H1 (cell line): Measurements from ENCODE around the gene EFCAB6. TPM values are rescaled to one million over a fixed set of nuclear protein-coding genes. Genes with fewer than 3 reads are reported as not detected.

ENCODE experiments used
- CTCF ChIA-PET: fragments of 300-600 bp; sonication (Branson Sonifier 250); formaldehyde crosslinking; loops from one replicate; lab custom pipeline; 2021; ENCODE audit not compliant: partially characterized antibody; lab: Charles Lee
- POLR2A ChIA-PET: fragments of 300-600 bp; sonication (Branson Sonifier 250); formaldehyde crosslinking; loops from one replicate; lab custom pipeline; 2021; ENCODE audit warnings: inconsistent platforms; ENCODE audit not compliant: partially characterized antibody; lab: Charles Lee
- DNase-seq, 2 experiments: peaks; one replicate each; pipeline versions ENCODE4 v3.0.0 to v3.0.0-alpha.2; 2010 to 2022; ENCODE audit warnings: low spot score in 2 of 2, low read depth in 1 of 2, mixed read lengths in 1 of 2
- FAIRE-seq: peaks from 2 replicates; lab custom pipeline; 2011; peaks lifted over from hg19 to GRCh38; lab: Jason Lieb, UNC
- H2AFZ ChIP-seq: 2 replicates; pipeline ENCODE4 v1.8.1; 2012; ENCODE audit warnings: low read length, inconsistent platforms
- H2AK5ac ChIP-seq: 2 replicates; pipeline ENCODE4 v1.6.1; 2013; ENCODE audit warnings: low read depth, low read length
- H2BK120ac ChIP-seq: replicated peaks from 2 replicates; pipeline ENCODE3; 2013; ENCODE audit warnings: low read depth, low read length, inconsistent platforms
- H2BK12ac ChIP-seq: 2 replicates; pipeline ENCODE4 v1.6.1; 2013; ENCODE audit warnings: low read depth, low read length
- H2BK15ac ChIP-seq: 2 replicates; pipeline ENCODE4 v1.6.1; 2013; ENCODE audit warnings: low read length
- H2BK20ac ChIP-seq: 2 replicates; pipeline ENCODE4 v1.6.1; 2013; ENCODE audit warnings: low read length
- H2BK5ac ChIP-seq: 2 replicates; pipeline ENCODE4 v1.6.1; 2013; ENCODE audit warnings: low read depth, low read length
- H3K14ac ChIP-seq: 2 replicates; pipeline ENCODE4 v1.6.1; 2013; ENCODE audit warnings: inconsistent platforms; ENCODE audit not compliant: insufficient read length
- H3K18ac ChIP-seq: 2 replicates; pipeline ENCODE4 v1.6.1; 2013; ENCODE audit warnings: low read length; ENCODE audit errors: extremely low read depth
- H3K23ac ChIP-seq: 2 replicates; pipeline ENCODE4 v1.6.1; 2013; ENCODE audit warnings: inconsistent platforms; ENCODE audit not compliant: insufficient read length
- H3K23me2 ChIP-seq: 2 replicates; pipeline ENCODE4 v1.6.1; 2013; ENCODE audit warnings: low read depth, low read length
- H3K27ac ChIP-seq: 2 replicates; pipeline ENCODE4 v1.6.1; 2011; ENCODE audit warnings: low read depth, low read length, inconsistent platforms
- H3K27me3 ChIP-seq, 4 experiments: replicated peaks in 1 of 4; 1 replicate in 1 of 4; 2 replicates in 3 of 4; pipeline versions ENCODE4 v1.6.1 to v1.8.1; 2011 to 2013; ENCODE audit warnings: low read length in 3 of 4, mild to moderate bottlenecking in 3 of 4, inconsistent platforms in 2 of 4, mixed read lengths in 2 of 4, moderate library complexity in 1 of 4; ENCODE audit not compliant: control insufficient read depth in 3 of 4, insufficient read depth in 3 of 4; ENCODE audit errors: extremely low read depth in 1 of 4
- H3K36me3 ChIP-seq, 4 experiments: 2 replicates each; pipeline versions ENCODE4 v1.6.1 to v1.8.1; 2011 to 2013; ENCODE audit warnings: mild to moderate bottlenecking in 4 of 4, low read length in 3 of 4, moderate library complexity in 2 of 4, control low read depth in 1 of 4, inconsistent platforms in 1 of 4; ENCODE audit not compliant: insufficient read depth in 4 of 4, control insufficient read depth in 2 of 4
- H3K4ac ChIP-seq: replicated peaks from 2 replicates; pipeline ENCODE3; 2013; ENCODE audit warnings: low read length, low read depth, mixed read lengths, inconsistent platforms; ENCODE audit not compliant: insufficient read length
- H3K4me1 ChIP-seq, 4 experiments: replicated peaks in 1 of 4; 1 replicate in 1 of 4; 2 replicates in 3 of 4; pipeline versions ENCODE4 v1.6.1 to v1.8.1; 2011 to 2013; ENCODE audit warnings: low read length in 3 of 4, inconsistent platforms in 2 of 4, mixed read lengths in 1 of 4; ENCODE audit not compliant: insufficient read depth in 4 of 4, control insufficient read depth in 3 of 4
- H3K4me2 ChIP-seq, 2 experiments: 2 replicates each; pipeline versions ENCODE4 v1.6.1 to v1.8.1; 2011 to 2013; ENCODE audit warnings: low read depth in 2 of 2, low read length in 2 of 2, control low read depth in 1 of 2, inconsistent platforms in 1 of 2, mild to moderate bottlenecking in 1 of 2; ENCODE audit not compliant: insufficient read depth in 1 of 2
- H3K4me3 ChIP-seq, 4 experiments: fragments of 200-600, 300-600 bp in 1 of 4; sonication (generic), shearing (Covaris generic), sonication (Bioruptor Twin) in 1 of 4; 2 replicates each; pipeline versions ENCODE4 v1.5.1 to v1.8.1; 2011 to 2016; ENCODE audit warnings: low read length in 4 of 4, low read depth in 3 of 4, control low read depth in 2 of 4, inconsistent platforms in 2 of 4, mild to moderate bottlenecking in 2 of 4, mixed read lengths in 1 of 4, moderate library complexity in 1 of 4; ENCODE audit not compliant: insufficient read depth in 2 of 4; ENCODE audit errors: extremely low read depth in 1 of 4
- H3K56ac ChIP-seq: replicated peaks from 2 replicates; pipeline ENCODE3; 2013; ENCODE audit warnings: low read depth, mild to moderate bottlenecking, mixed read lengths, low read length, inconsistent platforms; ENCODE audit not compliant: insufficient read length
- H3K79me1 ChIP-seq: 2 replicates; pipeline ENCODE4 v1.6.1; 2013; ENCODE audit warnings: low read depth, low read length, control low read depth
- H3K79me2 ChIP-seq, 2 experiments: 2 replicates each; pipeline versions ENCODE4 v1.6.1 to v1.8.1; 2012 to 2013; ENCODE audit warnings: low read length in 2 of 2, mild to moderate bottlenecking in 2 of 2, inconsistent platforms in 1 of 2; ENCODE audit not compliant: insufficient read depth in 2 of 2, control insufficient read depth in 1 of 2
- H3K9ac ChIP-seq, 4 experiments: replicated peaks in 1 of 4; 1 replicate in 1 of 4; 2 replicates in 3 of 4; pipeline versions ENCODE4 v1.6.1 to v1.8.1; 2011 to 2013; ENCODE audit warnings: low read depth in 3 of 4, low read length in 3 of 4, control low read depth in 2 of 4, mild to moderate bottlenecking in 2 of 4, moderate library complexity in 2 of 4, inconsistent platforms in 1 of 4; ENCODE audit errors: extremely low read depth in 1 of 4
- H3K9me3 ChIP-seq, 2 experiments: 2 replicates each; pipeline versions ENCODE4 v1.6.1 to v1.8.1; 2012 to 2013; ENCODE audit warnings: mild to moderate bottlenecking in 2 of 2, moderate library complexity in 2 of 2, control low read depth in 1 of 2, inconsistent platforms in 1 of 2, low read depth in 1 of 2, low read length in 1 of 2, mixed read lengths in 1 of 2; ENCODE audit not compliant: insufficient read depth in 2 of 2
- H4K20me1 ChIP-seq, 2 experiments: replicated peaks in 1 of 2; 2 replicates each; pipeline versions ENCODE3 to v1.8.1; 2011 to 2013; ENCODE audit warnings: inconsistent platforms in 2 of 2, low read length in 2 of 2, mild to moderate bottlenecking in 1 of 2; ENCODE audit not compliant: insufficient read depth in 2 of 2, control insufficient read depth in 1 of 2
- H4K5ac ChIP-seq: 2 replicates; pipeline ENCODE4 v1.6.1; 2013; ENCODE audit warnings: low read length, low read depth, mixed read lengths, inconsistent platforms; ENCODE audit not compliant: insufficient read length
- H4K8ac ChIP-seq: 2 replicates; pipeline ENCODE4 v1.8.0; 2013; ENCODE audit warnings: mild to moderate bottlenecking, moderate library complexity, low read length, inconsistent platforms; ENCODE audit not compliant: insufficient read depth; ENCODE audit errors: extremely low read depth
- H4K91ac ChIP-seq: replicated peaks from 2 replicates; pipeline ENCODE3; 2013; ENCODE audit warnings: low read length, mixed read lengths, inconsistent platforms; ENCODE audit not compliant: insufficient read length
- BACH1 ChIP-seq: IDR thresholded peaks from 2 replicates; pipeline ENCODE4 v1.6.1; 2012; ENCODE audit warnings: low read length, improper control_type of control experiment
- CBX5 ChIP-seq: fragments of 300-800, 300-1000 bp; sonication (generic); IDR thresholded peaks from 2 replicates; pipeline ENCODE4 v1.7.1; 2016; ENCODE audit warnings: antibody characterized with exemption, low read length, low read depth
- JUN ChIP-seq: IDR thresholded peaks from 2 replicates; pipeline ENCODE4 v1.6.1; 2011; ENCODE audit warnings: low read depth, mild to moderate bottlenecking, improper control_type of control experiment, low read length
- POU5F1 ChIP-seq: IDR thresholded peaks from 2 replicates; pipeline ENCODE4 v1.6.1; 2011; ENCODE audit warnings: low read depth, mild to moderate bottlenecking, low read length, moderate library complexity
- RFX5 ChIP-seq: IDR thresholded peaks from 2 replicates; pipeline ENCODE4 v1.6.1; 2011; ENCODE audit warnings: low read depth, low read length, improper control_type of control experiment, borderline replicate concordance
- SAP30 ChIP-seq: fragments of 300-600 bp; sonication (generic); IDR thresholded peaks from 2 replicates; pipeline ENCODE4 v1.7.1; 2012; ENCODE audit warnings: low read length, moderate library complexity, mild to moderate bottlenecking, inconsistent platforms; ENCODE audit not compliant: insufficient read depth, insufficient replicate concordance
- TEAD4 ChIP-seq: IDR thresholded peaks from 2 replicates; pipeline ENCODE4 v1.6.1; 2012; ENCODE audit warnings: low read depth, low read length, inconsistent platforms, mixed read lengths
- WGBS, 2 experiments: shearing (Covaris generic) in 1 of 2; methylation state at CpG; one replicate each; pipeline versions ENCODE4 v1.1.6 to v1.1.7; 2013 to 2015; ENCODE audit warnings: low lambda C conversion rate in 2 of 2, mixed read lengths in 2 of 2, inconsistent platforms in 1 of 2, low coverage in 1 of 2, missing lambda C conversion rate in 1 of 2; ENCODE audit not compliant: insufficient replicate concordance in 2 of 2, insufficient coverage in 1 of 2, insufficient read length in 1 of 2; ENCODE audit errors: extremely low coverage in 1 of 2, missing lambda C conversion rate in 1 of 2; 5-methylcytosine and 5-hydroxymethylcytosine counted together
- polyA plus RNA-seq, 7 experiments: library from polyadenylated mRNA; depleted of rRNA in 3 of 7; stranded (reverse) in 5 of 7; unstranded in 2 of 7; fragments of >200 nt in 5 of 7; fragments of 200-250 nt in 2 of 7; gene quantifications; 1 replicate in 5 of 7; 2 replicates in 1 of 7; 4 replicates in 1 of 7; pipeline versions ENCODE4 v1.2.1 to v1.2.3, GENCODE V29; 2011 to 2013; ENCODE audit warnings: missing spikeins in 2 of 7, mixed read lengths in 2 of 7
- total RNA-seq: library from RNA; stranded (reverse); fragmentation: NEBNext Ultra II Directional; extraction: Animal tissue kit (Norgen Biotek cat#: 25700); gene quantifications from 2 replicates; pipeline ENCODE4 v1.2.1, GENCODE V29; 2021

Gene EFCAB6
- total and polyA plus RNA-seq, 2 of the 8 experiments (the other 6 are each of a cell fraction or from before 2014, with no cell fraction given) = 0.32 to 1.7 TPM

GRCh38 chr22:43498856-43499253, 313.2 kb downstream of the EFCAB6 start:
- H3K9ac ChIP-seq = no peak overlapping the region
- POLR2A ChIA-PET = no interaction called here
- no peak for TF ChIP-seq JUN
- TF ChIP-seq POU5F1 = no peak
- no peak for TF ChIP-seq CBX5
- no peak for TF ChIP-seq TEAD4
- no peak for TF ChIP-seq BACH1
- TF ChIP-seq RFX5 = no peak
- TF ChIP-seq SAP30 = no peak
- TF ChIP-seq, all 59 proteins: peak for 0
- Histone ChIP-seq H3K4ac (no peak overlapping the region), H3K79me1 (no peaks in the 10 kb centered on the region), H3K23ac (no peak overlapping the region), H2BK15ac (no peak overlapping the region), H3K23me2 (peaks cover 26% of the 10 kb centered on the region; the same call in 1 of the 2 replicates), H3K27ac (no peak overlapping the region), H3K56ac (no peak overlapping the region), H2BK12ac (no peak overlapping the region), H4K8ac (no peak overlapping the region), H4K5ac (no peak overlapping the region), H3K14ac (no peak overlapping the region), H3K4me3 (no peak overlapping the region), H3K36me3 (no peaks in the 10 kb centered on the region), H3K4me1 (no peaks in the 10 kb centered on the region), H3K79me2 (no peaks in the 10 kb centered on the region), H2BK20ac (no peak overlapping the region), H3K27me3 (no peaks in the 10 kb centered on the region), H3K18ac (no peak overlapping the region), H3K4me2 (no peak overlapping the region), H4K20me1 (no peaks in the 10 kb centered on the region), H3K9me3 (peaks cover 8 to 23% of the 10 kb centered on the region in 2 experiments; a peak in 2 of 4 replicates), H2BK120ac (no peak overlapping the region), H2AFZ (no peak overlapping the region), H2AK5ac (no peak overlapping the region), H2BK5ac (no peak overlapping the region), H4K91ac (no peak overlapping the region)
- CTCF ChIA-PET = no interaction called here
- DNase-seq (no peak), FAIRE-seq (no peak)
- no CpG with 5 or more reads among the region's 1 CpG for WGBS, 2 experiments
